ENCODE measurements around the gene UTF1. TPM values are rescaled to one million over a fixed set of nuclear protein-coding genes. Genes with fewer than 3 reads are reported as not detected.

The UTF1 gene
- total and polyA plus RNA-seq, 9 of the 15 experiments (the other 6 are each of a cell fraction or from before 2014, with no cell fraction given) = 0.35 to 0.46 TPM; not detected in 7

GRCh38 chr10:133206356-133207040 is 23.5 kb upstream of the UTF1 start (continued):
- TF ChIP-seq DDX20 (tag; IDR thresholded peaks at IDR 0.05; ENCODE audit: low read depth) (no peak), MAFF (IDR thresholded peaks at IDR 0.05; ENCODE audit: low read length) (no peak)
- TF ChIP-seq, protein P1, sequence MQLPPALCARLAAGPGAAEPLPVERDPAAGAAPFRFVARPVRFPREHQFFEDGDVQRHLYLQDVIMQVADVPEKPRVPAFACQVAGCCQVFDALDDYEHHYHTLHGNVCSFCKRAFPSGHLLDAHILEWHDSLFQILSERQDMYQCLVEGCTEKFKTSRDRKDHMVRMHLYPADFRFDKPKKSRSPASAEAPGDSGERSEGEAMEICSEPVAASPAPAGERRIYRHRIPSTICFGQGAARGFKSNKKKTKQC (CRISPR knock-in tag; IDR thresholded peaks at IDR 0.05) = no peak

- H4K20me1 ChIP-seq (replicated peaks; ENCODE audit: control insufficient read depth, insufficient read depth, low read length) = no peaks in the 10 kb centered on the region
- DNase-seq (ENCODE audit: extremely low read depth in 1 of 4, low spot score in 3 of 4) = no peak
- no peak overlapping the region for H3K4me2 ChIP-seq (ENCODE audit: insufficient read depth, low read length)
- intact Hi-C loops (cut with micrococcal nuclease) = no loop called here
- H3K9ac ChIP-seq (ENCODE audit: insufficient read depth in 1 of 2, low read depth in 2 of 2, low read length in 2 of 2) = no peak overlapping the region; a peak in 1 of 4 replicates
- no peaks in the 10 kb centered on the region; the same call in 1 of the 2 replicates for H3K9me3 ChIP-seq (replicated peaks; ENCODE audit: control insufficient read depth, insufficient read depth, low read depth, low read length)
- no peak for FAIRE-seq
- H3K4me1 ChIP-seq (replicated peaks in 1 of 2; ENCODE audit: control insufficient read depth in 2 of 2, insufficient read depth in 2 of 2, low read length in 2 of 2) = peaks cover 0 to 62% of the 10 kb centered on the region in 2 experiments; a peak in 2 of 5 replicates
- ChIA-PET CTCF (ENCODE audit: low intra/inter-chr PET ratio) (no interaction called here), POLR2A (no interaction called here)
- WGBS (ENCODE audit: insufficient coverage, low coverage, missing lambda C conversion rate) = 36% methylated on average over 15 of the region's 36 CpGs
- H3K27me3 ChIP-seq (ENCODE audit: control insufficient read depth in 2 of 2, insufficient read depth in 2 of 2, low read length in 2 of 2) = peaks cover 5 to 50% of the 10 kb centered on the region in 2 experiments; a peak in 3 of 5 replicates
- no peaks in the 10 kb centered on the region for H3K79me2 ChIP-seq (ENCODE audit: control insufficient read depth, insufficient read depth, low read length)
- no peak overlapping the region for H2AFZ ChIP-seq (ENCODE audit: low read depth, low read length)
- ATAC-seq = no peak
- H3K4me3 ChIP-seq = no peak overlapping the region
- in situ Hi-C loops (cut with MboI) = no loop called here
- no TSS peak for BruUV-seq (replicated peaks)
- no peaks in the 10 kb centered on the region for H3K36me3 ChIP-seq (ENCODE audit: control insufficient read depth, insufficient read depth, low read length)
- H3K27ac ChIP-seq (ENCODE audit: extremely low read depth, low read depth, low read length) = no peak overlapping the region
- H3K9me1 ChIP-seq (ENCODE audit: control insufficient read depth, insufficient read depth, low read length) = no peaks in the 10 kb centered on the region
- no peak for TF ChIP-seq ZFPM2 (CRISPR knock-in tag; IDR thresholded peaks at IDR 0.05)
- no peak for TF ChIP-seq DMBX1 (CRISPR knock-in tag; IDR thresholded peaks at IDR 0.05; ENCODE audit: borderline replicate concordance)
- TF ChIP-seq, protein P2, sequence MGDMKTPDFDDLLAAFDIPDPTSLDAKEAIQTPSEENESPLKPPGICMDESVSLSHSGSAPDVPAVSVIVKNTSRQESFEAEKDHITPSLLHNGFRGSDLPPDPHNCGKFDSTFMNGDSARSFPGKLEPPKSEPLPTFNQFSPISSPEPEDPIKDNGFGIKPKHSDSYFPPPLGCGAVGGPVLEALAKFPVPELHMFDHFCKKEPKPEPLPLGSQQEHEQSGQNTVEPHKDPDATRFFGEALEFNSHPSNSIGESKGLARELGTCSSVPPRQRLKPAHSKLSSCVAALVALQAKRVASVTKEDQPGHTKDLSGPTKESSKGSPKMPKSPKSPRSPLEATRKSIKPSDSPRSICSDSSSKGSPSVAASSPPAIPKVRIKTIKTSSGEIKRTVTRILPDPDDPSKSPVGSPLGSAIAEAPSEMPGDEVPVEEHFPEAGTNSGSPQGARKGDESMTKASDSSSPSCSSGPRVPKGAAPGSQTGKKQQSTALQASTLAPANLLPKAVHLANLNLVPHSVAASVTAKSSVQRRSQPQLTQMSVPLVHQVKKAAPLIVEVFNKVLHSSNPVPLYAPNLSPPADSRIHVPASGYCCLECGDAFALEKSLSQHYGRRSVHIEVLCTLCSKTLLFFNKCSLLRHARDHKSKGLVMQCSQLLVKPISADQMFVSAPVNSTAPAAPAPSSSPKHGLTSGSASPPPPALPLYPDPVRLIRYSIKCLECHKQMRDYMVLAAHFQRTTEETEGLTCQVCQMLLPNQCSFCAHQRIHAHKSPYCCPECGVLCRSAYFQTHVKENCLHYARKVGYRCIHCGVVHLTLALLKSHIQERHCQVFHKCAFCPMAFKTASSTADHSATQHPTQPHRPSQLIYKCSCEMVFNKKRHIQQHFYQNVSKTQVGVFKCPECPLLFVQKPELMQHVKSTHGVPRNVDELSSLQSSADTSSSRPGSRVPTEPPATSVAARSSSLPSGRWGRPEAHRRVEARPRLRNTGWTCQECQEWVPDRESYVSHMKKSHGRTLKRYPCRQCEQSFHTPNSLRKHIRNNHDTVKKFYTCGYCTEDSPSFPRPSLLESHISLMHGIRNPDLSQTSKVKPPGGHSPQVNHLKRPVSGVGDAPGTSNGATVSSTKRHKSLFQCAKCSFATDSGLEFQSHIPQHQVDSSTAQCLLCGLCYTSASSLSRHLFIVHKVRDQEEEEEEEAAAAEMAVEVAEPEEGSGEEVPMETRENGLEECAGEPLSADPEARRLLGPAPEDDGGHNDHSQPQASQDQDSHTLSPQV (IDR thresholded peaks at IDR 0.05) = no peak
- no peak for TF ChIP-seq SNAPC5 (CRISPR knock-in tag; IDR thresholded peaks at IDR 0.05)
- TF ChIP-seq BRF2 (IDR thresholded peaks at IDR 0.05; ENCODE audit: borderline replicate concordance, insufficient read depth, insufficient read length) = no peak
- no peak for TF ChIP-seq TBP (optimal IDR thresholded peaks at IDR 0.05; ENCODE audit: low read depth, low read length)
Measured at GRCh38 chr10:133207041-133207600, 22.9 kb upstream of the UTF1 start.

All from K562 (cell line).